HepG2 (cell line): ENCODE data around the gene COPA. TPM values are rescaled to one million over a fixed set of nuclear protein-coding genes. Genes with fewer than 3 reads are reported as not detected.

ENCODE experiments used
- ATF7 ChIP-seq, 2 experiments: fragments of 450-650 bp in 1 of 2; sonication (generic) in 1 of 2; formaldehyde crosslinking in 1 of 2; IDR thresholded peaks; 2 replicates each; pipeline versions ENCODE4 v1.4.0 to v1.6.1; 2016 to 2020; ENCODE audit warnings: antibody characterized with exemption in 1 of 2, mild to moderate bottlenecking in 1 of 2, missing genetic modification reagents in 1 of 2
- ETV6 ChIP-seq: sonication (generic); formaldehyde crosslinking; conservative IDR thresholded peaks from 2 replicates; pipeline ENCODE4 v1.4.0; 2020; ENCODE audit warnings: missing genetic modification reagents
- FOXO1 ChIP-seq: sonication (generic); formaldehyde crosslinking; IDR thresholded peaks from 2 replicates; pipeline ENCODE4 v1.4.0; 2020; ENCODE audit warnings: missing genetic modification reagents
- GATAD1 ChIP-seq: IDR thresholded peaks from 2 replicates; pipeline ENCODE4 v1.6.1; 2016; ENCODE audit warnings: missing genetic modification reagents, missing compliant biosample characterization
- MEF2D ChIP-seq: sonication (generic); formaldehyde crosslinking; IDR thresholded peaks from 2 replicates; pipeline ENCODE4 v1.5.1; 2020; ENCODE audit warnings: mild to moderate bottlenecking, missing genetic modification reagents
- MIER3 ChIP-seq: IDR thresholded peaks from 2 replicates; pipeline ENCODE4 v1.6.1; 2016; ENCODE audit warnings: missing compliant biosample characterization, borderline replicate concordance
- MXD4 ChIP-seq: IDR thresholded peaks from 2 replicates; pipeline ENCODE4 v1.6.1; 2016; ENCODE audit warnings: mild to moderate bottlenecking, missing biosample characterization, missing genetic modification reagents
- NFIB ChIP-seq: sonication (generic); formaldehyde crosslinking; IDR thresholded peaks from 2 replicates; pipeline ENCODE4 v1.9.0; 2021; ENCODE audit warnings: missing genetic modification reagents, mild to moderate bottlenecking, borderline replicate concordance
- PHF20 ChIP-seq: sonication (generic); formaldehyde crosslinking; IDR thresholded peaks from 2 replicates; pipeline ENCODE4 v1.5.0; 2020; ENCODE audit warnings: mild to moderate bottlenecking, missing genetic modification reagents
- PHF5A ChIP-seq: IDR thresholded peaks from one replicate; pipeline ENCODE4 v1.6.1; 2018; ENCODE audit warnings: low read depth, missing genetic modification reagents; ENCODE audit not compliant: unreplicated experiment
- RXRB ChIP-seq: IDR thresholded peaks from 2 replicates; pipeline ENCODE4 v1.6.1; 2016; ENCODE audit warnings: borderline replicate concordance, missing genetic modification reagents, missing compliant biosample characterization
- SOX13 ChIP-seq, 3 experiments: fragments of 450-650 bp in 1 of 3; sonication (generic) in 1 of 3; formaldehyde crosslinking in 1 of 3; IDR thresholded peaks in 2 of 3; conservative IDR thresholded peaks in 1 of 3; 2 replicates each; pipeline versions ENCODE4 v1.5.0 to v1.6.1; 2016 to 2020; ENCODE audit warnings: antibody characterized with exemption in 1 of 3, mild to moderate bottlenecking in 1 of 3, missing compliant biosample characterization in 1 of 3, missing genetic modification reagents in 1 of 3, moderate library complexity in 1 of 3
- SOX5 ChIP-seq: IDR thresholded peaks from 2 replicates; pipeline ENCODE4 v1.6.1; 2016; ENCODE audit warnings: borderline replicate concordance
- SP1 ChIP-seq, 2 experiments: fragments of 450-650 bp in 1 of 2; sonication (generic) in 1 of 2; formaldehyde crosslinking in 1 of 2; IDR thresholded peaks; 2 replicates each; pipeline versions ENCODE4 v1.4.0 to v1.6.1; 2016 to 2020; ENCODE audit warnings: missing genetic modification reagents in 1 of 2
- SRSF9 ChIP-seq: fragments of 200-400 bp; formaldehyde crosslinking; IDR thresholded peaks from 2 replicates; pipeline ENCODE4 v1.6.1; 2018; ENCODE audit warnings: borderline replicate concordance, mild to moderate bottlenecking, low read depth, low read length; ENCODE audit not compliant: insufficient read depth, poor library complexity, severe bottlenecking
- TP53 ChIP-seq: sonication (generic); formaldehyde crosslinking; conservative IDR thresholded peaks from 2 replicates; pipeline ENCODE4 v1.4.0; 2020; ENCODE audit warnings: missing genetic modification reagents
- U2AF1 ChIP-seq: fragments of 200-400 bp; formaldehyde crosslinking; optimal IDR thresholded peaks from 2 replicates; pipeline ENCODE3; 2017; ENCODE audit warnings: mild to moderate bottlenecking, low read depth, low read length
- ZNF101 ChIP-seq: sonication (generic); formaldehyde crosslinking; IDR thresholded peaks from 2 replicates; pipeline ENCODE4 v1.4.0; 2020; ENCODE audit warnings: mild to moderate bottlenecking, low read depth, missing genetic modification reagents, borderline replicate concordance
- ZNF317 ChIP-seq: sonication (generic); formaldehyde crosslinking; IDR thresholded peaks from 2 replicates; pipeline ENCODE4 v1.5.0; 2020; ENCODE audit warnings: mild to moderate bottlenecking, missing genetic modification reagents
- ZNF562 ChIP-seq: sonication (generic); formaldehyde crosslinking; IDR thresholded peaks from 2 replicates; pipeline ENCODE4 v1.8.0; 2022; ENCODE audit warnings: missing genetic modification reagents, borderline replicate concordance
- ZNF564 ChIP-seq: sonication (generic); formaldehyde crosslinking; IDR thresholded peaks from 2 replicates; pipeline ENCODE4 v1.8.1; 2023; ENCODE audit warnings: mild to moderate bottlenecking, missing genetic modification reagents
- ZNF761 ChIP-seq: sonication (generic); formaldehyde crosslinking; conservative IDR thresholded peaks from 2 replicates; pipeline ENCODE4 v1.4.0; 2020; ENCODE audit warnings: mild to moderate bottlenecking, missing genetic modification reagents
- polyA plus RNA-seq, 8 experiments: library from polyadenylated mRNA; depleted of rRNA in 3 of 8; stranded (reverse) in 7 of 8; unstranded in 1 of 8; fragments of >200 nt; fragmentation: Illumina TruSeq in 4 of 8; extraction: Trizol in 4 of 8; gene quantifications; 2 replicates each; pipeline versions ENCODE4 v1.2.1 to v1.2.3, GENCODE V29; 2011 to 2016; ENCODE audit warnings: low read depth in 4 of 8, missing spikeins in 1 of 8, mixed read lengths in 1 of 8; ENCODE audit not compliant: insufficient read depth in 1 of 8
- total RNA-seq, 5 experiments: library from RNA; depleted of rRNA; stranded (reverse); fragments of >200 nt; fragmentation: Illumina TruSeq; extraction: Trizol; gene quantifications; 2 replicates each; pipeline ENCODE4 v1.2.3, GENCODE V29; 2016; ENCODE audit warnings: low read depth in 1 of 5
- TF ChIP-seq, protein P1 (sequence below): sonication (generic); formaldehyde crosslinking; IDR thresholded peaks from 2 replicates; pipeline ENCODE4 v1.4.0; 2020; ENCODE audit warnings: mild to moderate bottlenecking, missing genetic modification reagents
- TF ChIP-seq, protein P2 (sequence below): sonication (generic); formaldehyde crosslinking; conservative IDR thresholded peaks from 2 replicates; pipeline ENCODE4 v1.8.0; 2022; ENCODE audit warnings: mild to moderate bottlenecking, moderate library complexity, missing genetic modification reagents
- TF ChIP-seq, protein P3 (sequence below): sonication (generic); formaldehyde crosslinking; IDR thresholded peaks from 2 replicates; pipeline ENCODE4 v1.4.0; 2020; ENCODE audit warnings: missing genetic modification reagents

The COPA gene
- total and polyA plus RNA-seq, 2 of the 13 experiments (the other 11 are each of a cell fraction or from before 2014, with no cell fraction given), result 160 to 197 TPM

DNA sequence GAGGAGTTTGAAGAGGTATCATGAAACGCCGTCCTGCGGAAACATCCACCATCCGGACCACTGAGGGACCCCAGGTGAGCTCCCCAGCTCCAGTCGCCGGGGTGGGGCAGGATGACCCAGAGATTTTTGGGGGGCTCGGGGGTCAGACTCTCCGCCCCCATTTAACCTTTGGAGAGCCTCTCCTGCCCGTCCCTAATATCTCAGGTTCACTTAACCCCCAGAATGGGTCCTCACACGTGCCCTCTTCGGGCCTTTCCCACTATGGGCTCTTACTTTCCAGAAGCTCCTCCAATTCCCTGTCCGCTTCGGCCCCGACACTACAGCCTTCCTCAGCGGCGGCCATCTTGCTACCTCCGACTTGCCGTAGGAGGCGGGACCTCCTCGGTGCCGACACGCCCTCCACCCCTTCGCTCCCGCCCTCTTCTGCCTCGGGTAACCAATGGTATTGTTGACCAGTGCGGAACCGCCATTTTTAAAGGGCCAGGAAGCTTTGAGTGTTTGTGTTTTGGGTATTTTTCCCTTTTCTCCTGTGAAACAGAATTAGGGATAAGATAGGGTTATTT lies 58.2 kb downstream of the COPA start, which contains the start of gene PEX19 (continued):
- TF ChIP-seq, protein P1, sequence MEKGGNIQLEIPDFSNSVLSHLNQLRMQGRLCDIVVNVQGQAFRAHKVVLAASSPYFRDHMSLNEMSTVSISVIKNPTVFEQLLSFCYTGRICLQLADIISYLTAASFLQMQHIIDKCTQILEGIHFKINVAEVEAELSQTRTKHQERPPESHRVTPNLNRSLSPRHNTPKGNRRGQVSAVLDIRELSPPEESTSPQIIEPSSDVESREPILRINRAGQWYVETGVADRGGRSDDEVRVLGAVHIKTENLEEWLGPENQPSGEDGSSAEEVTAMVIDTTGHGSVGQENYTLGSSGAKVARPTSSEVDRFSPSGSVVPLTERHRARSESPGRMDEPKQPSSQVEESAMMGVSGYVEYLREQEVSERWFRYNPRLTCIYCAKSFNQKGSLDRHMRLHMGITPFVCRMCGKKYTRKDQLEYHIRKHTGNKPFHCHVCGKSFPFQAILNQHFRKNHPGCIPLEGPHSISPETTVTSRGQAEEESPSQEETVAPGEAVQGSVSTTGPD (CRISPR knock-in tag), result no peak
- no peak for TF ChIP-seq TP53
- no peak for TF ChIP-seq ETV6 (CRISPR knock-in tag)
- TF ChIP-seq MIER3, result peak; percentile 75; the same call in 1 of the 2 replicates
- TF ChIP-seq, protein P2, sequence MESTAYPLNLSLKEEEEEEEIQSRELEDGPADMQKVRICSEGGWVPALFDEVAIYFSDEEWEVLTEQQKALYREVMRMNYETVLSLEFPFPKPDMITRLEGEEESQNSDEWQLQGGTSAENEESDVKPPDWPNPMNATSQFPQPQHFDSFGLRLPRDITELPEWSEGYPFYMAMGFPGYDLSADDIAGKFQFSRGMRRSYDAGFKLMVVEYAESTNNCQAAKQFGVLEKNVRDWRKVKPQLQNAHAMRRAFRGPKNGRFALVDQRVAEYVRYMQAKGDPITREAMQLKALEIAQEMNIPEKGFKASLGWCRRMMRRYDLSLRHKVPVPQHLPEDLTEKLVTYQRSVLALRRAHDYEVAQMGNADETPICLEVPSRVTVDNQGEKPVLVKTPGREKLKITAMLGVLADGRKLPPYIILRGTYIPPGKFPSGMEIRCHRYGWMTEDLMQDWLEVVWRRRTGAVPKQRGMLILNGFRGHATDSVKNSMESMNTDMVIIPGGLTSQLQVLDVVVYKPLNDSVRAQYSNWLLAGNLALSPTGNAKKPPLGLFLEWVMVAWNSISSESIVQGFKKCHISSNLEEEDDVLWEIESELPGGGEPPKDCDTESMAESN (CRISPR knock-in tag), result no peak
- TF ChIP-seq ZNF564 (CRISPR knock-in tag), result no peak
- TF ChIP-seq, protein P3, sequence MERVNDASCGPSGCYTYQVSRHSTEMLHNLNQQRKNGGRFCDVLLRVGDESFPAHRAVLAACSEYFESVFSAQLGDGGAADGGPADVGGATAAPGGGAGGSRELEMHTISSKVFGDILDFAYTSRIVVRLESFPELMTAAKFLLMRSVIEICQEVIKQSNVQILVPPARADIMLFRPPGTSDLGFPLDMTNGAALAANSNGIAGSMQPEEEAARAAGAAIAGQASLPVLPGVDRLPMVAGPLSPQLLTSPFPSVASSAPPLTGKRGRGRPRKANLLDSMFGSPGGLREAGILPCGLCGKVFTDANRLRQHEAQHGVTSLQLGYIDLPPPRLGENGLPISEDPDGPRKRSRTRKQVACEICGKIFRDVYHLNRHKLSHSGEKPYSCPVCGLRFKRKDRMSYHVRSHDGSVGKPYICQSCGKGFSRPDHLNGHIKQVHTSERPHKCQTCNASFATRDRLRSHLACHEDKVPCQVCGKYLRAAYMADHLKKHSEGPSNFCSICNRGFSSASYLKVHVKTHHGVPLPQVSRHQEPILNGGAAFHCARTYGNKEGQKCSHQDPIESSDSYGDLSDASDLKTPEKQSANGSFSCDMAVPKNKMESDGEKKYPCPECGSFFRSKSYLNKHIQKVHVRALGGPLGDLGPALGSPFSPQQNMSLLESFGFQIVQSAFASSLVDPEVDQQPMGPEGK (CRISPR knock-in tag), result 0 out of 2 replicates have a peak, but pooled peaks have one; percentile 49
- TF ChIP-seq PHF5A, result no peak
- TF ChIP-seq MXD4 (CRISPR knock-in tag), result peak; percentile 54; the same call in 1 of the 2 replicates
- TF ChIP-seq ZNF562 (CRISPR knock-in tag), result no peak
- TF ChIP-seq NFIB (CRISPR knock-in tag), result no peak
- 0 out of 2 replicates have a peak, but pooled peaks have one; percentile 19 for TF ChIP-seq MEF2D (CRISPR knock-in tag)
- no peak for TF ChIP-seq ZNF101
- TF ChIP-seq SOX5, result no peak
- 0 out of 2 replicates have a peak, but pooled peaks have one; percentile 31 for TF ChIP-seq ZNF317 (CRISPR knock-in tag)
- peak; percentile 84 for TF ChIP-seq PHF20
- no peak for TF ChIP-seq SOX13 (IDR thresholded peaks at IDR 0.05)
- peak in 1 of 2 experiments; percentile 18; a peak in 1 of 4 replicates for TF ChIP-seq SOX13 (CRISPR knock-in tag; conservative IDR thresholded peaks at IDR 0.05 in 1 of 2, IDR thresholded peaks at IDR 0.05 in 1 of 2)
- no peak for TF ChIP-seq SRSF9
- TF ChIP-seq SP1 (IDR thresholded peaks at IDR 0.05), result no peak
- peak; percentile 98 for TF ChIP-seq SP1 (CRISPR knock-in tag; IDR thresholded peaks at IDR 0.05)
- no peak for TF ChIP-seq ZNF761 (CRISPR knock-in tag)
- 0 out of 2 replicates have a peak, but pooled peaks have one; percentile 31 for TF ChIP-seq FOXO1 (CRISPR knock-in tag)
- peak; percentile 92 for TF ChIP-seq GATAD1 (CRISPR knock-in tag)
- TF ChIP-seq U2AF1, result no peak
- 0 out of 2 replicates have a peak, but pooled peaks have one; percentile 28 for TF ChIP-seq RXRB (CRISPR knock-in tag)
- no peak for TF ChIP-seq ATF7 (IDR thresholded peaks at IDR 0.05)
- no peak for TF ChIP-seq ATF7 (CRISPR knock-in tag; IDR thresholded peaks at IDR 0.05)
